Activated CD4-positive, alpha-beta memory T cell treated with anti-CD3 and anti-CD28 coated beads for 36 hours (primary cell): ENCODE measurements around the gene GSK3B. TPM values are rescaled to one million over a fixed set of nuclear protein-coding genes. Genes with fewer than 3 reads are reported as not detected.

ENCODE experiments used
- CTCF ChIA-PET: fragments of 350-600 bp; sonication (Branson Sonifier 250); formaldehyde crosslinking; loops from one replicate; lab custom pipeline; 2021; ENCODE audit warnings: antibody characterized with exemption, inconsistent platforms; lab: Charles Lee
- POLR2A ChIA-PET: fragments of 350-600 bp; sonication (Branson Sonifier 250); formaldehyde crosslinking; loops from one replicate; lab custom pipeline; 2021; ENCODE audit warnings: antibody characterized with exemption; lab: Charles Lee
- DNase-seq: peaks from one replicate; pipeline ENCODE4 v3.0.0-alpha.2; 2020
- H3K27ac Mint-ChIP-seq: one replicate; pipeline ENCODE4 v1.8.0; 2021; ENCODE audit warnings: mixed read lengths
- H3K27me3 Mint-ChIP-seq: one replicate; pipeline ENCODE4 v1.8.0; 2021; ENCODE audit warnings: mixed read lengths
- H3K36me3 Mint-ChIP-seq: one replicate; pipeline ENCODE4 v1.8.0; 2021; ENCODE audit warnings: mixed read lengths
- H3K4me1 Mint-ChIP-seq: one replicate; pipeline ENCODE4 v1.8.0; 2021; ENCODE audit warnings: low read depth, mixed read lengths
- H3K4me3 Mint-ChIP-seq: one replicate; pipeline ENCODE4 v1.8.0; 2021; ENCODE audit warnings: mild to moderate bottlenecking, mixed read lengths
- H3K9me3 Mint-ChIP-seq: one replicate; pipeline ENCODE4 v1.8.0; 2021; ENCODE audit warnings: mixed read lengths
- intact Hi-C: fragments of 100-400 bp; cut with micrococcal nuclease; formaldehyde crosslinking; loops from one replicate; pipeline ENCODE4 v1.15.1; 2023
- total RNA-seq, 2 experiments: library from RNA; stranded (reverse); gene quantifications; one replicate each; pipeline ENCODE4 v1.2.3, GENCODE V29; 2021

The GSK3B gene
- total RNA-seq, 2 experiments from 2014 or later, result 25.5 to 27.1 TPM

- DNase-seq, result no peak
- intact Hi-C loops, result no loop called here
- ChIA-PET POLR2A (no interaction called here), CTCF (no interaction called here)
- Mint-ChIP-seq H3K9me3 (peaks cover 11% of the 10 kb centered on the region), H3K4me3 (no peak overlapping the region), H3K36me3 (peaks cover 4% of the 10 kb centered on the region), H3K27ac (no peak overlapping the region), H3K27me3 (no peaks in the 10 kb centered on the region), H3K4me1 (no peaks in the 10 kb centered on the region)
These were observed 20.7 kb upstream of the GSK3B start for GRCh38 chr3:120114981-120115380.

GRCh38 chr3:120114376-120114775 is 20.1 kb upstream of the GSK3B start:
- no peaks in the 10 kb centered on the region for H3K27me3 Mint-ChIP-seq
- no peaks in the 10 kb centered on the region for H3K4me1 Mint-ChIP-seq
- intact Hi-C loops, result no loop called here
- POLR2A ChIA-PET, result no interaction called here
- H3K4me3 Mint-ChIP-seq, result no peak overlapping the region
- no peak overlapping the region for H3K27ac Mint-ChIP-seq
- CTCF ChIA-PET, result no interaction called here
- no peak for DNase-seq
- H3K9me3 Mint-ChIP-seq, result peaks cover 11% of the 10 kb centered on the region
- peaks cover 4% of the 10 kb centered on the region for H3K36me3 Mint-ChIP-seq

- intact Hi-C loops, result no loop called here
- POLR2A ChIA-PET, result interaction anchor here (0.6 kb wide), 1 partner anchor 875 kb away, joined by 6 read pairs; no protein-coding TSS in a partner anchor
- peaks cover 4% of the 10 kb centered on the region for H3K36me3 Mint-ChIP-seq
These were observed 19.2 kb upstream of the GSK3B start for GRCh38 chr3:120113128-120114116.

GRCh38 chr3:120111898-120112297 is 17.7 kb upstream of the GSK3B start:
- no peaks in the 10 kb centered on the region for H3K27me3 Mint-ChIP-seq
- no peak overlapping the region for H3K4me3 Mint-ChIP-seq
- ChIA-PET CTCF (no interaction called here), POLR2A (no interaction called here)
- no peaks in the 10 kb centered on the region for H3K4me1 Mint-ChIP-seq
- intact Hi-C loops, result no loop called here
- H3K27ac Mint-ChIP-seq, result no peak overlapping the region
- DNase-seq, result no peak
- H3K36me3 Mint-ChIP-seq, result peaks cover 2% of the 10 kb centered on the region
- peaks cover 9% of the 10 kb centered on the region for H3K9me3 Mint-ChIP-seq

More at GRCh38 chr3:120113128-120114116, 19.2 kb upstream of the GSK3B start:
- Mint-ChIP-seq H3K27ac (no peak overlapping the region), H3K4me1 (no peaks in the 10 kb centered on the region), H3K27me3 (no peaks in the 10 kb centered on the region), H3K9me3 (peaks cover 11% of the 10 kb centered on the region), H3K4me3 (no peak overlapping the region)
- CTCF ChIA-PET, result no interaction called here
- DNase-seq, result no peak

GRCh38 chr3:120103276-120103675 is 9.0 kb upstream of the GSK3B start:
- Mint-ChIP-seq H3K4me1 (peaks cover 9% of the 10 kb centered on the region), H3K36me3 (peaks cover 14% of the 10 kb centered on the region), H3K4me3 (no peak overlapping the region), H3K27me3 (no peaks in the 10 kb centered on the region), H3K27ac (no peak overlapping the region), H3K9me3 (no peaks in the 10 kb centered on the region)
- POLR2A ChIA-PET, result no interaction called here
- intact Hi-C loops, result no loop called here
- CTCF ChIA-PET, result no interaction called here
- no peak for DNase-seq

- no peak overlapping the region for H3K4me3 Mint-ChIP-seq
- no peak overlapping the region for H3K27ac Mint-ChIP-seq
- H3K4me1 Mint-ChIP-seq, result peaks cover 9% of the 10 kb centered on the region
- POLR2A ChIA-PET, result no interaction called here
- DNase-seq, result no peak
- no peaks in the 10 kb centered on the region for H3K9me3 Mint-ChIP-seq
- H3K36me3 Mint-ChIP-seq, result peaks cover 14% of the 10 kb centered on the region
- intact Hi-C loops, result no loop called here
- CTCF ChIA-PET, result no interaction called here
- H3K27me3 Mint-ChIP-seq, result no peaks in the 10 kb centered on the region
These were observed 8.4 kb upstream of the GSK3B start for GRCh38 chr3:120102674-120103073.

- ChIA-PET CTCF (no interaction called here), POLR2A (no interaction called here)
- peaks cover 14% of the 10 kb centered on the region for H3K36me3 Mint-ChIP-seq
- H3K9me3 Mint-ChIP-seq, result no peaks in the 10 kb centered on the region
- H3K4me3 Mint-ChIP-seq, result no peak overlapping the region
- no peak for DNase-seq
- H3K4me1 Mint-ChIP-seq, result peaks cover 11% of the 10 kb centered on the region
- intact Hi-C loops, result no loop called here
- H3K27ac Mint-ChIP-seq, result no peak overlapping the region
- no peaks in the 10 kb centered on the region for H3K27me3 Mint-ChIP-seq
These were observed 8.0 kb upstream of the GSK3B start for GRCh38 chr3:120102232-120102631.

- DNase-seq, result no peak
- Mint-ChIP-seq H3K27ac (no peak overlapping the region), H3K4me3 (no peak overlapping the region), H3K36me3 (peaks cover 14% of the 10 kb centered on the region), H3K9me3 (no peaks in the 10 kb centered on the region), H3K4me1 (peaks cover 16% of the 10 kb centered on the region), H3K27me3 (no peaks in the 10 kb centered on the region)
- intact Hi-C loops, result no loop called here
- CTCF ChIA-PET, result no interaction called here
- POLR2A ChIA-PET, result no interaction called here
These were observed 7.4 kb upstream of the GSK3B start for GRCh38 chr3:120101624-120102023.

GRCh38 chr3:120100711-120101110 is 6.5 kb upstream of the GSK3B start:
- ChIA-PET CTCF (no interaction called here), POLR2A (no interaction called here)
- Mint-ChIP-seq H3K27ac (no peak overlapping the region), H3K9me3 (no peaks in the 10 kb centered on the region), H3K27me3 (no peaks in the 10 kb centered on the region), H3K36me3 (peaks cover 16% of the 10 kb centered on the region), H3K4me1 (peaks cover 22% of the 10 kb centered on the region), H3K4me3 (no peak overlapping the region)
- no peak for DNase-seq
- intact Hi-C loops, result no loop called here

GRCh38 chr3:120098710-120099109 is 4.5 kb upstream of the GSK3B start:
- intact Hi-C loops, result no loop called here
- Mint-ChIP-seq H3K27me3 (no peaks in the 10 kb centered on the region), H3K27ac (no peak overlapping the region), H3K4me1 (peaks cover 22% of the 10 kb centered on the region), H3K36me3 (peaks cover 16% of the 10 kb centered on the region), H3K9me3 (no peaks in the 10 kb centered on the region), H3K4me3 (no peak overlapping the region)
- no peak for DNase-seq
- ChIA-PET POLR2A (no interaction called here), CTCF (no interaction called here)

- intact Hi-C loops, result loop anchor here (1.0 to 2.0 kb wide), 8 partner anchors 49 to 1739 kb away; partner anchors contain the start of genes EAF2, GTF2E1, HCLS1 and IQCB1
- ChIA-PET CTCF (interaction anchor here (0.5 to 2.2 kb wide), 10 partner anchors 21 to 855 kb away, joined by 3 to 8 read pairs (median 4); partner anchors contain the start of gene B4GALT4), POLR2A (interaction anchor here (0.6 to 3.5 kb wide), 18 partner anchors 10 to 801 kb away, joined by 3 to 18 read pairs (median 5); partner anchors contain the start of genes ARHGAP31, LRRC58 and NDUFB4)
- H3K36me3 Mint-ChIP-seq, result peaks cover 16% of the 10 kb centered on the region
- H3K27ac Mint-ChIP-seq, result no peak overlapping the region
- no peaks in the 10 kb centered on the region for H3K9me3 Mint-ChIP-seq
- peaks cover 22% of the 10 kb centered on the region for H3K4me1 Mint-ChIP-seq
- H3K27me3 Mint-ChIP-seq, result no peaks in the 10 kb centered on the region
- no peak overlapping the region for H3K4me3 Mint-ChIP-seq
- no peak for DNase-seq
These were observed 1.8 kb upstream of the GSK3B start for GRCh38 chr3:120095979-120096426.
